ENCODE data around the gene FIBP. TPM values are rescaled to one million over a fixed set of nuclear protein-coding genes. Genes with fewer than 3 reads are reported as not detected.

FIBP gene
- total and polyA plus RNA-seq, 7 experiments from 2014 or later, result 25.9 to 78.3 (median 50.0) TPM

GRCh38 chr11:65862941-65863888, 25.1 kb downstream of the FIBP start:
- Histone ChIP-seq H3K4me3 (ENCODE audit: low read length) (no peak overlapping the region), H3K9me3 (ENCODE audit: control insufficient read depth in 2 of 3, low read length in 3 of 3) (no peaks in the 10 kb centered on the region), H3K27me3 (ENCODE audit: control insufficient read depth in 2 of 2, insufficient read depth in 2 of 2, low read length in 2 of 2) (no peaks in the 10 kb centered on the region), H3K36me3 (ENCODE audit: control insufficient read depth in 2 of 3, insufficient read depth in 3 of 3, low read length in 3 of 3) (peaks cover 5 to 60% (median 12%) of the 10 kb centered on the region in 3 experiments), H3K4me1 (ENCODE audit: control insufficient read depth in 2 of 2, insufficient read depth in 2 of 2, low read length in 2 of 2) (peaks cover 18 to 24% of the 10 kb centered on the region in 2 donors), H3K27ac (ENCODE audit: low read depth, low read length) (no peak overlapping the region)
- H3K4me1 Mint-ChIP-seq, result peaks cover 23 to 38% (median 25%) of the 10 kb centered on the region in 7 donors
- peaks cover 0 to 20% (median 9%) of the 10 kb centered on the region in 5 donors for H3K36me3 Mint-ChIP-seq
- CTCF ChIA-PET, result interaction anchor here (8.3 kb wide), 1 partner anchor 25 kb away, joined by 159 read pairs; the partner anchor contains the start of genes CCDC85B and FIBP
- no peaks in the 10 kb centered on the region for H3K27me3 Mint-ChIP-seq
- no peaks in the 10 kb centered on the region for H3K9me3 Mint-ChIP-seq
- POLR2A ChIA-PET, result interaction anchor here (0.7 to 12.9 kb wide), 6 partner anchors 7 to 96 kb away, joined by 3 to 316 read pairs (median 60); partner anchors contain the start of genes CCDC85B, EFEMP2, FIBP and SART1
- H3K4me3 Mint-ChIP-seq, result peak overlapping the region in 2 of 10 donors; percentile 47 to 51
- no peak for ATAC-seq
- intact Hi-C loops (cut with micrococcal nuclease), result no loop called here
- DNase-seq, result peak in 1 of 9 donors; percentile 6
- H3K27ac Mint-ChIP-seq, result peak overlapping the region in 2 of 9 donors; percentile 28 to 62

- intact Hi-C loops (cut with micrococcal nuclease), result no loop called here
- Mint-ChIP-seq H3K36me3 (peaks cover 0 to 20% (median 9%) of the 10 kb centered on the region in 5 donors), H3K27ac (peak overlapping the region in 5 of 9 donors; percentile 12 to 76 (median 59)), H3K9me3 (peaks cover 0 to 1% (median 0%) of the 10 kb centered on the region in 11 donors), H3K4me1 (peaks cover 23 to 38% (median 24%) of the 10 kb centered on the region in 7 donors), H3K4me3 (peak overlapping the region in 5 of 10 donors; percentile 47 to 100 (median 95)), H3K27me3 (no peaks in the 10 kb centered on the region)
- H3K4me3 ChIP-seq (ENCODE audit: low read length), result no peak overlapping the region
- CTCF ChIA-PET, result interaction anchor here (1.2 to 8.3 kb wide), 2 partner anchors 17 to 26 kb away, joined by 3 to 159 read pairs; partner anchors contain the start of genes CCDC85B and FIBP
- no peaks in the 10 kb centered on the region for H3K27me3 ChIP-seq (ENCODE audit: control insufficient read depth in 2 of 2, insufficient read depth in 2 of 2, low read length in 2 of 2)
- POLR2A ChIA-PET, result interaction anchor here (0.7 to 12.9 kb wide), 6 partner anchors 8 to 97 kb away, joined by 3 to 316 read pairs (median 60); partner anchors contain the start of genes CCDC85B, EFEMP2, FIBP and SART1
- H3K36me3 ChIP-seq (ENCODE audit: control insufficient read depth in 2 of 3, insufficient read depth in 3 of 3, low read length in 3 of 3), result peaks cover 5 to 63% (median 12%) of the 10 kb centered on the region in 3 experiments
- H3K27ac ChIP-seq (ENCODE audit: low read depth, low read length), result peak overlapping the region; percentile 88
- no peaks in the 10 kb centered on the region for H3K9me3 ChIP-seq (ENCODE audit: control insufficient read depth in 2 of 3, low read length in 3 of 3)
- peaks cover 18 to 24% of the 10 kb centered on the region in 2 donors for H3K4me1 ChIP-seq (ENCODE audit: control insufficient read depth in 2 of 2, insufficient read depth in 2 of 2, low read length in 2 of 2)
- ATAC-seq (no peak), DNase-seq (peak in 1 of 9 donors; percentile 2)
Measured at GRCh38 chr11:65862191-65862735, 26.0 kb downstream of the FIBP start.

DNA sequence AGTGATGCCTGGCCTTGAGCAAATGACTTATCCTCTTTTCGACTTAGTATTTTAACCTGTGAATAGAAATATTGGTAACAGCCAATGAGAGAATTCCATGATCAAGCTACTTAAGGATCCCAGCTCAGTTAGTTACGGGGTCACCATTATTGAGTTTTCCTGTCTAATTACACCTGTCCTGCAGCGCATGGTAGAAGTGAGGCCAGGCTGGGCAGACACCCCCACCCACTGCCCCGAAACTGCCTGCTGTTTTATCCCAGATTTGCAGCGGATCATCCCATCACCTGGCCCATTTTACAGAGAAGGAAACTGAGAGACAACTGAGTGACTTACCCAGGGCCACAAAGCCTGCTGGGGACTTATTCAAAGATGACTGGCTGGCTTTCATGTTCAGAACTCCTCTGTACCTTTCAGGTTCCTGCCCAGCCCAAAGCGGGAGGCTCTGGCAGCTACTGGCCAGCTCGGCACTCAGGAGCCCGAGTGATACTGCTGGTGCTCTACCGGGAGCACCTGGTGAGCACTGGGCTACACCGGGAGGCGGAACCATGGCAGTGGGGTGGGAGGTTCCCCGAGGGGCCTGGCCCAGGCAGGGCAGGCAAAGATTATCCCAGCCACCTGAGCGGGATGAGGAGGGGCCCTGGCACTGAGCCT, 26.6 kb downstream of the FIBP start:
- Mint-ChIP-seq H3K4me3 (peak overlapping the region; percentile 92 to 100 (median 97)), H3K27ac (peak overlapping the region in 8 of 9 donors; percentile 43 to 99 (median 96)), H3K9me3 (peaks cover 0 to 1% (median 0%) of the 10 kb centered on the region in 11 donors), H3K27me3 (no peaks in the 10 kb centered on the region), H3K4me1 (peaks cover 22 to 41% (median 27%) of the 10 kb centered on the region in 7 donors), H3K36me3 (peaks cover 2 to 20% (median 9%) of the 10 kb centered on the region in 5 donors)
- intact Hi-C loops (cut with micrococcal nuclease), result no loop called here
- Histone ChIP-seq H3K4me3 (ENCODE audit: low read length) (peak overlapping the region; percentile 65), H3K4me1 (ENCODE audit: control insufficient read depth in 2 of 2, insufficient read depth in 2 of 2, low read length in 2 of 2) (peaks cover 18 to 25% of the 10 kb centered on the region in 2 donors), H3K27me3 (ENCODE audit: control insufficient read depth in 2 of 2, insufficient read depth in 2 of 2, low read length in 2 of 2) (no peaks in the 10 kb centered on the region), H3K27ac (ENCODE audit: low read depth, low read length) (peak overlapping the region; percentile 88), H3K9me3 (ENCODE audit: control insufficient read depth in 2 of 3, low read length in 3 of 3) (no peaks in the 10 kb centered on the region), H3K36me3 (ENCODE audit: control insufficient read depth in 2 of 3, insufficient read depth in 3 of 3, low read length in 3 of 3) (peaks cover 5 to 61% (median 12%) of the 10 kb centered on the region in 3 experiments)
- ChIA-PET CTCF (interaction anchor here (1.2 to 8.3 kb wide), 3 partner anchors 9 to 26 kb away, joined by 3 to 159 read pairs (median 30); partner anchors contain the start of genes CCDC85B and FIBP), POLR2A (interaction anchor here (0.9 to 12.9 kb wide), 11 partner anchors 9 to 450 kb away, joined by 3 to 316 read pairs (median 54); partner anchors contain the start of genes BANF1, C11orf68, CCDC85B and CTSW)
- DNase-seq (peak in 2 of 9 donors; percentile 3 to 21), ATAC-seq (no peak)

- H3K27me3 ChIP-seq (ENCODE audit: control insufficient read depth in 2 of 2, insufficient read depth in 2 of 2, low read length in 2 of 2), result no peaks in the 10 kb centered on the region
- POLR2A ChIA-PET, result interaction anchor here (0.6 to 12.9 kb wide), 14 partner anchors 9 to 451 kb away, joined by 3 to 316 read pairs (median 23); partner anchors contain the start of genes BANF1, C11orf68, CCDC85B and CTSW
- no peaks in the 10 kb centered on the region for H3K9me3 ChIP-seq (ENCODE audit: control insufficient read depth in 2 of 3, low read length in 3 of 3)
- H3K36me3 ChIP-seq (ENCODE audit: control insufficient read depth in 2 of 3, insufficient read depth in 3 of 3, low read length in 3 of 3), result peaks cover 5 to 61% (median 14%) of the 10 kb centered on the region in 3 experiments
- peak overlapping the region; percentile 92 to 100 (median 97) for H3K4me3 Mint-ChIP-seq
- no peaks in the 10 kb centered on the region for H3K27me3 Mint-ChIP-seq
- peak overlapping the region; percentile 65 for H3K4me3 ChIP-seq (ENCODE audit: low read length)
- DNase-seq (peak in 2 of 9 donors; percentile 8 to 25), ATAC-seq (no peak)
- peak overlapping the region; percentile 67 to 99 (median 96) for H3K27ac Mint-ChIP-seq
- CTCF ChIA-PET, result interaction anchor here (1.2 to 8.3 kb wide), 3 partner anchors 9 to 27 kb away, joined by 3 to 159 read pairs (median 30); partner anchors contain the start of genes CCDC85B and FIBP
- H3K27ac ChIP-seq (ENCODE audit: low read depth, low read length), result peak overlapping the region; percentile 88
- peaks cover 27 to 46% (median 32%) of the 10 kb centered on the region in 7 donors for H3K4me1 Mint-ChIP-seq
- peaks cover 0 to 6% (median 0%) of the 10 kb centered on the region in 11 donors for H3K9me3 Mint-ChIP-seq
- H3K4me1 ChIP-seq (ENCODE audit: control insufficient read depth in 2 of 2, insufficient read depth in 2 of 2, low read length in 2 of 2), result peaks cover 22 to 30% of the 10 kb centered on the region in 2 donors
- H3K36me3 Mint-ChIP-seq, result peaks cover 7 to 25% (median 11%) of the 10 kb centered on the region in 5 donors
- intact Hi-C loops (cut with micrococcal nuclease), result no loop called here
Measured at GRCh38 chr11:65861165-65861505, 27.1 kb downstream of the FIBP start.

- Histone ChIP-seq H3K27me3 (ENCODE audit: control insufficient read depth in 2 of 2, insufficient read depth in 2 of 2, low read length in 2 of 2) (no peaks in the 10 kb centered on the region), H3K4me3 (ENCODE audit: low read length) (peak within 1 kb of the TSS; percentile 65), H3K9me3 (ENCODE audit: control insufficient read depth in 2 of 3, low read length in 3 of 3) (no peaks in the 10 kb centered on the region), H3K4me1 (ENCODE audit: control insufficient read depth in 2 of 2, insufficient read depth in 2 of 2, low read length in 2 of 2) (peaks cover 28 to 36% of the 10 kb centered on the region in 2 donors), H3K36me3 (ENCODE audit: control insufficient read depth in 2 of 3, insufficient read depth in 3 of 3, low read length in 3 of 3) (peaks cover 8 to 61% (median 20%) of the 10 kb centered on the region in 3 experiments), H3K27ac (ENCODE audit: low read depth, low read length) (peak within 1 kb of the TSS; percentile 88)
- peak within 1 kb of the TSS; percentile 88 to 99 (median 97) for H3K27ac Mint-ChIP-seq
- peaks cover 0 to 8% (median 0%) of the 10 kb centered on the region in 11 donors for H3K9me3 Mint-ChIP-seq
- ChIA-PET POLR2A (interaction anchor here (0.6 to 12.9 kb wide), 40 partner anchors 10 to 1379 kb away, joined by 3 to 316 read pairs (median 6); partner anchors contain the start of genes AP5B1, BANF1, C11orf68 and CCDC85B), CTCF (interaction anchor here (0.8 to 8.3 kb wide), 15 partner anchors 10 to 285 kb away, joined by 3 to 159 read pairs (median 4); partner anchors contain the start of genes CCDC85B, EHBP1L1, FIBP and KAT5)
- DNase-seq, result peak; percentile 91 to 96 (median 95)
- intact Hi-C loops (cut with micrococcal nuclease), result loop anchor here (1.0 kb wide), 5 partner anchors 8 to 101 kb away; partner anchors contain the start of genes C11orf68 (in 1 of the 2), DRAP1 (in 1 of the 2) and SART1 (in 1 of the 2)
- peaks cover 9 to 31% (median 17%) of the 10 kb centered on the region in 5 donors for H3K36me3 Mint-ChIP-seq
- peak within 1 kb of the TSS; percentile 92 to 100 (median 97) for H3K4me3 Mint-ChIP-seq
- H3K27me3 Mint-ChIP-seq, result no peaks in the 10 kb centered on the region
- H3K4me1 Mint-ChIP-seq, result peaks cover 28 to 52% (median 39%) of the 10 kb centered on the region in 7 donors
- peak; percentile 63 for ATAC-seq
Measured at GRCh38 chr11:65860278-65861164, 27.8 kb downstream of the FIBP start, which contains the start of gene MUS81. MUS81 (plus strand) TSS chr11:65860433; CDS start chr11:65860754, 321 bp downstream.
